ENCODE measurements around the gene DCDC1.

DCDC1 gene

GRCh38 chr11:30893318-30893717, 476.2 kb downstream of the DCDC1 start:
- CTCF ChIA-PET: no interaction called here
- Mint-ChIP-seq H3K27ac (no peak overlapping the region), H3K9me3 (no peaks in the 10 kb centered on the region), H3K27me3 (no peaks in the 10 kb centered on the region), H3K4me3 (no peak overlapping the region), H3K36me3 (no peaks in the 10 kb centered on the region), H3K4me1 (no peaks in the 10 kb centered on the region)
- DNase-seq: no peak

- Mint-ChIP-seq H3K27me3 (no peaks in the 10 kb centered on the region), H3K36me3 (no peaks in the 10 kb centered on the region)
These were observed 480.3 kb downstream of the DCDC1 start for GRCh38 chr11:30889143-30889794.

GRCh38 chr11:30879322-30880005, 490.1 kb downstream of the DCDC1 start:
- Mint-ChIP-seq H3K36me3 (no peaks in the 10 kb centered on the region), H3K27ac (no peak overlapping the region), H3K9me3 (no peaks in the 10 kb centered on the region), H3K27me3 (no peaks in the 10 kb centered on the region), H3K4me3 (no peak overlapping the region), H3K4me1 (no peaks in the 10 kb centered on the region)
- CTCF ChIA-PET: interaction anchor here (0.6 kb wide), 1 partner anchor 32 kb away, joined by 3 read pairs; no protein-coding TSS in a partner anchor
- DNase-seq: no peak

More at GRCh38 chr11:30889143-30889794, 480.3 kb downstream of the DCDC1 start:
- H3K9me3 Mint-ChIP-seq: no peaks in the 10 kb centered on the region
- H3K4me1 Mint-ChIP-seq: no peaks in the 10 kb centered on the region
- CTCF ChIA-PET: no interaction called here
- no peak overlapping the region for H3K27ac Mint-ChIP-seq
- H3K4me3 Mint-ChIP-seq: no peak overlapping the region
- DNase-seq: no peak

- CTCF ChIA-PET: no interaction called here
These were observed 491.1 kb downstream of the DCDC1 start for GRCh38 chr11:30878400-30878799.

GRCh38 chr11:30876663-30877396, 492.7 kb downstream of the DCDC1 start:
- Mint-ChIP-seq H3K4me1 (no peaks in the 10 kb centered on the region), H3K27ac (no peak overlapping the region), H3K36me3 (no peaks in the 10 kb centered on the region), H3K27me3 (no peaks in the 10 kb centered on the region), H3K9me3 (no peaks in the 10 kb centered on the region), H3K4me3 (no peak overlapping the region)
- DNase-seq: no peak
- CTCF ChIA-PET: no interaction called here

More at GRCh38 chr11:30878400-30878799, 491.1 kb downstream of the DCDC1 start:
- Mint-ChIP-seq H3K4me3 (no peak overlapping the region), H3K27me3 (no peaks in the 10 kb centered on the region), H3K27ac (no peak overlapping the region), H3K9me3 (no peaks in the 10 kb centered on the region), H3K36me3 (no peaks in the 10 kb centered on the region), H3K4me1 (no peaks in the 10 kb centered on the region)
- DNase-seq: no peak

GRCh38 chr11:30876228-30876627, 493.3 kb downstream of the DCDC1 start:
- Mint-ChIP-seq H3K9me3 (no peaks in the 10 kb centered on the region), H3K27me3 (no peaks in the 10 kb centered on the region), H3K4me3 (no peak overlapping the region), H3K4me1 (no peaks in the 10 kb centered on the region), H3K36me3 (no peaks in the 10 kb centered on the region), H3K27ac (no peak overlapping the region)
- no peak for DNase-seq
- CTCF ChIA-PET: no interaction called here

- Mint-ChIP-seq H3K4me1 (no peaks in the 10 kb centered on the region), H3K36me3 (no peaks in the 10 kb centered on the region), H3K9me3 (no peaks in the 10 kb centered on the region), H3K27me3 (no peaks in the 10 kb centered on the region), H3K4me3 (no peak overlapping the region), H3K27ac (no peak overlapping the region)
- no peak for DNase-seq
- CTCF ChIA-PET: no interaction called here
These were observed 493.7 kb downstream of the DCDC1 start for GRCh38 chr11:30875806-30876205.

GRCh38 chr11:30873924-30874610, 495.5 kb downstream of the DCDC1 start:
- no peak for DNase-seq
- CTCF ChIA-PET: no interaction called here
- no peak overlapping the region for H3K4me3 Mint-ChIP-seq
- H3K4me1 Mint-ChIP-seq: no peaks in the 10 kb centered on the region
- H3K36me3 Mint-ChIP-seq: no peaks in the 10 kb centered on the region
- H3K9me3 Mint-ChIP-seq: no peaks in the 10 kb centered on the region
- no peaks in the 10 kb centered on the region for H3K27me3 Mint-ChIP-seq
- no peak overlapping the region for H3K27ac Mint-ChIP-seq

- Mint-ChIP-seq H3K4me1 (no peaks in the 10 kb centered on the region), H3K27me3 (no peaks in the 10 kb centered on the region), H3K4me3 (no peak overlapping the region), H3K27ac (no peak overlapping the region), H3K36me3 (no peaks in the 10 kb centered on the region), H3K9me3 (no peaks in the 10 kb centered on the region)
- CTCF ChIA-PET: no interaction called here
- no peak for DNase-seq
These were observed 500.9 kb downstream of the DCDC1 start for GRCh38 chr11:30868626-30869081.

- Mint-ChIP-seq H3K4me1 (no peaks in the 10 kb centered on the region), H3K9me3 (no peaks in the 10 kb centered on the region), H3K27ac (no peak overlapping the region), H3K4me3 (no peak overlapping the region), H3K36me3 (no peaks in the 10 kb centered on the region), H3K27me3 (no peaks in the 10 kb centered on the region)
- CTCF ChIA-PET: no interaction called here
- no peak for DNase-seq
These were observed 506.3 kb downstream of the DCDC1 start for GRCh38 chr11:30863209-30863608.

- CTCF ChIA-PET: no interaction called here
- DNase-seq: no peak
- Mint-ChIP-seq H3K4me3 (no peak overlapping the region), H3K4me1 (no peaks in the 10 kb centered on the region), H3K27me3 (no peaks in the 10 kb centered on the region), H3K36me3 (no peaks in the 10 kb centered on the region), H3K9me3 (no peaks in the 10 kb centered on the region), H3K27ac (no peak overlapping the region)
These were observed 508.0 kb downstream of the DCDC1 start for GRCh38 chr11:30861531-30861930.

GRCh38 chr11:30861064-30861463, 508.5 kb downstream of the DCDC1 start:
- Mint-ChIP-seq H3K27ac (no peak overlapping the region), H3K4me3 (no peak overlapping the region), H3K4me1 (no peaks in the 10 kb centered on the region), H3K9me3 (no peaks in the 10 kb centered on the region), H3K27me3 (no peaks in the 10 kb centered on the region), H3K36me3 (no peaks in the 10 kb centered on the region)
- CTCF ChIA-PET: no interaction called here
- DNase-seq: no peak

GRCh38 chr11:30860146-30860545, 509.4 kb downstream of the DCDC1 start:
- CTCF ChIA-PET: no interaction called here

GRCh38 chr11:30859669-30860068, 509.9 kb downstream of the DCDC1 start:
- Mint-ChIP-seq H3K27ac (no peak overlapping the region), H3K4me3 (no peak overlapping the region), H3K9me3 (no peaks in the 10 kb centered on the region), H3K27me3 (no peaks in the 10 kb centered on the region), H3K36me3 (no peaks in the 10 kb centered on the region), H3K4me1 (no peaks in the 10 kb centered on the region)
- no peak for DNase-seq
- CTCF ChIA-PET: no interaction called here

More at GRCh38 chr11:30860146-30860545, 509.4 kb downstream of the DCDC1 start:
- no peak for DNase-seq
- Mint-ChIP-seq H3K4me3 (no peak overlapping the region), H3K4me1 (no peaks in the 10 kb centered on the region), H3K36me3 (no peaks in the 10 kb centered on the region), H3K27ac (no peak overlapping the region), H3K9me3 (no peaks in the 10 kb centered on the region), H3K27me3 (no peaks in the 10 kb centered on the region)
